WTC11 (cell line): ENCODE data around the gene CDK17. TPM values are rescaled to one million over a fixed set of nuclear protein-coding genes. Genes with fewer than 3 reads are reported as not detected.

ENCODE experiments used
- ATAC-seq: fragments of 200-7000 bp; cut with Tn5 transposase; 2 replicates; pipeline ENCODE4 v1.10.0; 2021; ENCODE audit warnings: mild to moderate bottlenecking, moderate library complexity
- CTCF ChIA-PET: fragments of 300-600 bp; sonication (Branson Sonifier 250); formaldehyde crosslinking; loops from one replicate; lab custom pipeline; 2021; ENCODE audit warnings: antibody characterized with exemption; lab: Charles Lee
- POLR2A ChIA-PET: fragments of 350-600 bp; sonication (Branson Sonifier 250); formaldehyde crosslinking; loops from one replicate; lab custom pipeline; 2021; ENCODE audit warnings: antibody characterized with exemption; lab: Charles Lee
- DNase-seq: peaks from one replicate; pipeline ENCODE4 v3.0.0; 2021; ENCODE audit warnings: low spot score
- H3K27ac Mint-ChIP-seq: 2 replicates; pipeline ENCODE4 v1.8.0; 2021; ENCODE audit warnings: mixed read lengths
- H3K27me3 Mint-ChIP-seq: 2 replicates; pipeline ENCODE4 v1.8.0; 2021; ENCODE audit warnings: low read depth, mild to moderate bottlenecking, moderate library complexity, mixed read lengths
- H3K36me3 Mint-ChIP-seq: 2 replicates; pipeline ENCODE4 v1.8.0; 2021; ENCODE audit warnings: mixed read lengths
- H3K4me1 Mint-ChIP-seq: 2 replicates; pipeline ENCODE4 v1.8.0; 2022; ENCODE audit warnings: mixed read lengths
- H3K4me3 Mint-ChIP-seq: 2 replicates; pipeline ENCODE4 v1.8.0; 2021; ENCODE audit warnings: mild to moderate bottlenecking, moderate library complexity, mixed read lengths
- H3K9me3 Mint-ChIP-seq: 2 replicates; pipeline ENCODE4 v1.8.0; 2021; ENCODE audit warnings: mixed read lengths
- AFF4 ChIP-seq: sonication (generic); formaldehyde crosslinking; IDR thresholded peaks from 2 replicates; pipeline ENCODE4 v1.8.1; 2023; ENCODE audit warnings: mild to moderate bottlenecking, missing genetic modification reagents, borderline replicate concordance
- ATF1 ChIP-seq: sonication (generic); formaldehyde crosslinking; IDR thresholded peaks from 2 replicates; pipeline ENCODE4 v1.8.1; 2023; ENCODE audit warnings: mild to moderate bottlenecking, moderate library complexity, missing genetic modification reagents
- HMGXB4 ChIP-seq: sonication (generic); formaldehyde crosslinking; IDR thresholded peaks from 2 replicates; pipeline ENCODE4 v1.8.1; 2023; ENCODE audit warnings: mild to moderate bottlenecking, moderate library complexity, missing genetic modification reagents
- MYBL2 ChIP-seq: sonication (generic); formaldehyde crosslinking; IDR thresholded peaks from 2 replicates; pipeline ENCODE4 v1.8.1; 2023; ENCODE audit warnings: mild to moderate bottlenecking, moderate library complexity, missing genetic modification reagents
- PRRX2 ChIP-seq: fragments of 250-450 bp; sonication (Bioruptor Pico); IDR thresholded peaks from 2 replicates; pipeline ENCODE4 v1.8.0; 2021; ENCODE audit warnings: mild to moderate bottlenecking
- RORB ChIP-seq: fragments of 250-450 bp; sonication (Bioruptor Pico); IDR thresholded peaks from 2 replicates; pipeline ENCODE4 v1.9.0; 2021; ENCODE audit warnings: mild to moderate bottlenecking
- SMAD3 ChIP-seq: sonication (generic); formaldehyde crosslinking; IDR thresholded peaks from 2 replicates; pipeline ENCODE4 v1.8.0; 2022; ENCODE audit warnings: missing genetic modification reagents, mild to moderate bottlenecking, borderline replicate concordance
- ZNF121 ChIP-seq: sonication (generic); formaldehyde crosslinking; IDR thresholded peaks from 2 replicates; pipeline ENCODE4 v1.8.0; 2023; ENCODE audit warnings: missing genetic modification reagents
- total RNA-seq: library from RNA; stranded (reverse); gene quantifications from 3 replicates; pipeline ENCODE4 v1.2.3, GENCODE V29; 2021
- TF ChIP-seq, protein P1 (sequence below): sonication (generic); formaldehyde crosslinking; conservative IDR thresholded peaks from 2 replicates; pipeline ENCODE4 v1.8.1; 2023; ENCODE audit warnings: mild to moderate bottlenecking, low read depth, missing genetic modification reagents, moderate library complexity
- TF ChIP-seq, protein P2 (sequence below): fragments of 250-450 bp; sonication (Bioruptor Pico); IDR thresholded peaks from 2 replicates; pipeline ENCODE4 v1.8.0; 2021; ENCODE audit warnings: mild to moderate bottlenecking
- TF ChIP-seq, protein P3 (sequence below): sonication (generic); formaldehyde crosslinking; IDR thresholded peaks from 2 replicates; pipeline ENCODE4 v1.8.1; 2022; ENCODE audit warnings: mild to moderate bottlenecking, moderate library complexity, missing genetic modification reagents
- TF ChIP-seq, protein P4 (sequence below): fragments of 250-450 bp; sonication (Bioruptor Pico); IDR thresholded peaks from 2 replicates; pipeline ENCODE4 v1.9.0; 2021; ENCODE audit warnings: mild to moderate bottlenecking, borderline replicate concordance
- TF ChIP-seq, protein P5 (sequence below): sonication (generic); formaldehyde crosslinking; IDR thresholded peaks from 2 replicates; pipeline ENCODE4 v1.8.0; 2022; ENCODE audit warnings: mild to moderate bottlenecking, missing genetic modification reagents

Gene CDK17
- total RNA-seq, 1 experiment from 2014 or later, result 20.0 TPM

DNA sequence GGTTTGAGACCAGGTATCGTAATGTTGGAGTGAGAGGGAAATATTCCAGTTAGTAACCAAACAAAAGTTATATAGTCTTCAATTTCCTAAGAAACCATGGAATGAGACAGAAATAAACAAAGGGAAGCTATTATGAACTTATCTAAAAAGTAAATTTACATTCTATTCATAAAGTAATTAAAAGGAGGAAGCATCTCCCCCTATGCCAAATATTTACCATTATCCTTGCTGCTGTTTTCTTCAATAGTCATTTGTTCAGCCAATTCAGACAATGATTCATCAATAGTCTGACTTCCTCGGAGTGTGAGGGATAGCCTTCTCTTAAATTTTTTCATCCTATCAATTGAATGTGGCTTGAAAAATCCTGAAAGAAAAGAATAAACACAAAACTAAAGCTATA, 65.7 kb downstream of the CDK17 start (continued):
- TF ChIP-seq, protein P1, sequence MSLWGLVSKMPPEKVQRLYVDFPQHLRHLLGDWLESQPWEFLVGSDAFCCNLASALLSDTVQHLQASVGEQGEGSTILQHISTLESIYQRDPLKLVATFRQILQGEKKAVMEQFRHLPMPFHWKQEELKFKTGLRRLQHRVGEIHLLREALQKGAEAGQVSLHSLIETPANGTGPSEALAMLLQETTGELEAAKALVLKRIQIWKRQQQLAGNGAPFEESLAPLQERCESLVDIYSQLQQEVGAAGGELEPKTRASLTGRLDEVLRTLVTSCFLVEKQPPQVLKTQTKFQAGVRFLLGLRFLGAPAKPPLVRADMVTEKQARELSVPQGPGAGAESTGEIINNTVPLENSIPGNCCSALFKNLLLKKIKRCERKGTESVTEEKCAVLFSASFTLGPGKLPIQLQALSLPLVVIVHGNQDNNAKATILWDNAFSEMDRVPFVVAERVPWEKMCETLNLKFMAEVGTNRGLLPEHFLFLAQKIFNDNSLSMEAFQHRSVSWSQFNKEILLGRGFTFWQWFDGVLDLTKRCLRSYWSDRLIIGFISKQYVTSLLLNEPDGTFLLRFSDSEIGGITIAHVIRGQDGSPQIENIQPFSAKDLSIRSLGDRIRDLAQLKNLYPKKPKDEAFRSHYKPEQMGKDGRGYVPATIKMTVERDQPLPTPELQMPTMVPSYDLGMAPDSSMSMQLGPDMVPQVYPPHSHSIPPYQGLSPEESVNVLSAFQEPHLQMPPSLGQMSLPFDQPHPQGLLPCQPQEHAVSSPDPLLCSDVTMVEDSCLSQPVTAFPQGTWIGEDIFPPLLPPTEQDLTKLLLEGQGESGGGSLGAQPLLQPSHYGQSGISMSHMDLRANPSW, result no peak
- no peak for TF ChIP-seq AFF4 (CRISPR knock-in tag)

DNA sequence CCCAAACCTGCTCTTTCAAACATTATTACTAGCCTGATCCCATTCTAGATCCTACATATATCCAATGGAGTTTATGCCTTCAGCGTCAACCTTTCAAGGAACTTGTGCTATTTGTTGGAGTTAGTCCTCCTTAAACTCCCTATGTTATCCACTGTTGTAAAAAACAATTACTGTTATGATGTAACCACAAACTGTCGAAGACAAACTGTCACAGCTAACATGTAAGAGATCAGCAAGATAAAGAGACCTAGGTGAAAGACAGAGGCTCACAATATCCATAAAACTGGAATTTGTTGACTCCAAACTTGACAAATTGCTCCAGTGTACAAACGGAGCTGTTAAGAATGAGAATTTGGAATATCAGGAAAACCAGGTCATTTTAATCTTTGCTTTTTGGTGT, 70.7 kb downstream of the CDK17 start:
- CTCF ChIA-PET, result no interaction called here
- TF ChIP-seq, protein P2, sequence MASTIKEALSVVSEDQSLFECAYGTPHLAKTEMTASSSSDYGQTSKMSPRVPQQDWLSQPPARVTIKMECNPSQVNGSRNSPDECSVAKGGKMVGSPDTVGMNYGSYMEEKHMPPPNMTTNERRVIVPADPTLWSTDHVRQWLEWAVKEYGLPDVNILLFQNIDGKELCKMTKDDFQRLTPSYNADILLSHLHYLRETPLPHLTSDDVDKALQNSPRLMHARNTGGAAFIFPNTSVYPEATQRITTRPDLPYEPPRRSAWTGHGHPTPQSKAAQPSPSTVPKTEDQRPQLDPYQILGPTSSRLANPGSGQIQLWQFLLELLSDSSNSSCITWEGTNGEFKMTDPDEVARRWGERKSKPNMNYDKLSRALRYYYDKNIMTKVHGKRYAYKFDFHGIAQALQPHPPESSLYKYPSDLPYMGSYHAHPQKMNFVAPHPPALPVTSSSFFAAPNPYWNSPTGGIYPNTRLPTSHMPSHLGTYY (CRISPR knock-in tag), result no peak
- TF ChIP-seq SMAD3 (CRISPR knock-in tag) (no peak), MYBL2 (CRISPR knock-in tag) (no peak), RORB (CRISPR knock-in tag) (no peak), HMGXB4 (CRISPR knock-in tag) (no peak), PRRX2 (CRISPR knock-in tag) (no peak), ZNF121 (no peak), ATF1 (CRISPR knock-in tag) (no peak), AFF4 (CRISPR knock-in tag) (no peak)
- TF ChIP-seq, protein P3, sequence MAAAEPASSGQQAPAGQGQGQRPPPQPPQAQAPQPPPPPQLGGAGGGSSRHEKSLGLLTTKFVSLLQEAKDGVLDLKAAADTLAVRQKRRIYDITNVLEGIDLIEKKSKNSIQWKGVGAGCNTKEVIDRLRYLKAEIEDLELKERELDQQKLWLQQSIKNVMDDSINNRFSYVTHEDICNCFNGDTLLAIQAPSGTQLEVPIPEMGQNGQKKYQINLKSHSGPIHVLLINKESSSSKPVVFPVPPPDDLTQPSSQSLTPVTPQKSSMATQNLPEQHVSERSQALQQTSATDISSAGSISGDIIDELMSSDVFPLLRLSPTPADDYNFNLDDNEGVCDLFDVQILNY, result no peak
- TF ChIP-seq, protein P4, sequence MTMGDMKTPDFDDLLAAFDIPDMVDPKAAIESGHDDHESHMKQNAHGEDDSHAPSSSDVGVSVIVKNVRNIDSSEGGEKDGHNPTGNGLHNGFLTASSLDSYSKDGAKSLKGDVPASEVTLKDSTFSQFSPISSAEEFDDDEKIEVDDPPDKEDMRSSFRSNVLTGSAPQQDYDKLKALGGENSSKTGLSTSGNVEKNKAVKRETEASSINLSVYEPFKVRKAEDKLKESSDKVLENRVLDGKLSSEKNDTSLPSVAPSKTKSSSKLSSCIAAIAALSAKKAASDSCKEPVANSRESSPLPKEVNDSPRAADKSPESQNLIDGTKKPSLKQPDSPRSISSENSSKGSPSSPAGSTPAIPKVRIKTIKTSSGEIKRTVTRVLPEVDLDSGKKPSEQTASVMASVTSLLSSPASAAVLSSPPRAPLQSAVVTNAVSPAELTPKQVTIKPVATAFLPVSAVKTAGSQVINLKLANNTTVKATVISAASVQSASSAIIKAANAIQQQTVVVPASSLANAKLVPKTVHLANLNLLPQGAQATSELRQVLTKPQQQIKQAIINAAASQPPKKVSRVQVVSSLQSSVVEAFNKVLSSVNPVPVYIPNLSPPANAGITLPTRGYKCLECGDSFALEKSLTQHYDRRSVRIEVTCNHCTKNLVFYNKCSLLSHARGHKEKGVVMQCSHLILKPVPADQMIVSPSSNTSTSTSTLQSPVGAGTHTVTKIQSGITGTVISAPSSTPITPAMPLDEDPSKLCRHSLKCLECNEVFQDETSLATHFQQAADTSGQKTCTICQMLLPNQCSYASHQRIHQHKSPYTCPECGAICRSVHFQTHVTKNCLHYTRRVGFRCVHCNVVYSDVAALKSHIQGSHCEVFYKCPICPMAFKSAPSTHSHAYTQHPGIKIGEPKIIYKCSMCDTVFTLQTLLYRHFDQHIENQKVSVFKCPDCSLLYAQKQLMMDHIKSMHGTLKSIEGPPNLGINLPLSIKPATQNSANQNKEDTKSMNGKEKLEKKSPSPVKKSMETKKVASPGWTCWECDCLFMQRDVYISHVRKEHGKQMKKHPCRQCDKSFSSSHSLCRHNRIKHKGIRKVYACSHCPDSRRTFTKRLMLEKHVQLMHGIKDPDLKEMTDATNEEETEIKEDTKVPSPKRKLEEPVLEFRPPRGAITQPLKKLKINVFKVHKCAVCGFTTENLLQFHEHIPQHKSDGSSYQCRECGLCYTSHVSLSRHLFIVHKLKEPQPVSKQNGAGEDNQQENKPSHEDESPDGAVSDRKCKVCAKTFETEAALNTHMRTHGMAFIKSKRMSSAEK (CRISPR knock-in tag), result no peak
- TF ChIP-seq, protein P5, sequence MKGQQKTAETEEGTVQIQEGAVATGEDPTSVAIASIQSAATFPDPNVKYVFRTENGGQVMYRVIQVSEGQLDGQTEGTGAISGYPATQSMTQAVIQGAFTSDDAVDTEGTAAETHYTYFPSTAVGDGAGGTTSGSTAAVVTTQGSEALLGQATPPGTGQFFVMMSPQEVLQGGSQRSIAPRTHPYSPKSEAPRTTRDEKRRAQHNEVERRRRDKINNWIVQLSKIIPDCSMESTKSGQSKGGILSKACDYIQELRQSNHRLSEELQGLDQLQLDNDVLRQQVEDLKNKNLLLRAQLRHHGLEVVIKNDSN, result no peak

More for the DNA sequence above, 70.7 kb downstream of the CDK17 start:
- H3K4me3 Mint-ChIP-seq, result no peak overlapping the region
- no peaks in the 10 kb centered on the region for H3K27me3 Mint-ChIP-seq
- peaks cover 13% of the 10 kb centered on the region for H3K4me1 Mint-ChIP-seq
- ATAC-seq (no peak), DNase-seq (no peak)
- POLR2A ChIA-PET, result no interaction called here
- H3K9me3 Mint-ChIP-seq, result no peaks in the 10 kb centered on the region
- H3K27ac Mint-ChIP-seq, result no peak overlapping the region
- no peaks in the 10 kb centered on the region for H3K36me3 Mint-ChIP-seq
